ENCODE measurements around the gene CTTN.
"Not testable (repeated sequence)": the region's sequence is repeated elsewhere in the genome, so short reads cannot be mapped to it uniquely, and the experiment has no call there.

Gene CTTN

GRCh38 chr11:70445091-70445490 lies 46.8 kb downstream of the CTTN start:
- DNase-seq (ENCODE audit: low read depth, low spot score), result no peak
- Histone ChIP-seq H3K9ac (ENCODE audit: insufficient read length, low read depth) (no peak overlapping the region), H3K4me1 (ENCODE audit: insufficient read depth, insufficient read length) (peaks cover 2% of the 10 kb centered on the region), H3K9me3 (ENCODE audit: insufficient read depth, low read length) (peaks cover 14% of the 10 kb centered on the region; the same call in 1 of the 2 replicates), H3K36me3 (ENCODE audit: insufficient read depth, insufficient read length, low read length) (peaks cover 3% of the 10 kb centered on the region), H3K27me3 (ENCODE audit: insufficient read depth, insufficient read length) (no peaks in the 10 kb centered on the region), H3K4me3 (ENCODE audit: insufficient read length, low read depth) (no peak overlapping the region)
- TF ChIP-seq ZNF274 (IDR thresholded peaks at IDR 0.05; ENCODE audit: low read depth, low read length), result no peak
- no peak for TF ChIP-seq YY1 (IDR thresholded peaks at IDR 0.05; ENCODE audit: insufficient read depth, insufficient read length)
- no peak for TF ChIP-seq SUZ12 (IDR thresholded peaks at IDR 0.05; ENCODE audit: extremely low read depth, insufficient read depth, insufficient read length)

DNA sequence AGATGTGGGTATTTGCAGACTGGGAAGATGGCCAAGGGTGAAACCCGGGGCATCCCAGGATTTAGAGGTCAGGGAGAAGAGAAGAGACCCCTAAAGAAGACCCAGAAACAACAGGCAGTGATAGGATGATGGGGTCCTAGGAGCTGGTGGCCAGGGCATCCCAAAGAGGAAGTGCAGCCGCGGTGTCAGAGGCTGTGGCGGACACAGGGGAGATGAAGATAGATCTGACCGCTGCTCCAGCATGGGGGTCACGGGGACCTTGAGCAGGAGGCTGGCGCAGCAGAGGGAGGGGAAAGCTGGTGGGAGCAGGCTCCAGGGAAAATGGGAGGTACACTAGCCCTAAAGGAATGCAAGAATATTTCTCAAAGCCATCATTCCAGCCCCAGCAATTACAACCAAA lies 47.3 kb downstream of the CTTN start:
- H3K9ac ChIP-seq (ENCODE audit: insufficient read length, low read depth), result no peak overlapping the region
- peaks cover 19% of the 10 kb centered on the region; the same call in 1 of the 2 replicates for H3K9me3 ChIP-seq (ENCODE audit: insufficient read depth, low read length)
- peaks cover 2% of the 10 kb centered on the region for H3K4me1 ChIP-seq (ENCODE audit: insufficient read depth, insufficient read length)
- TF ChIP-seq YY1 (IDR thresholded peaks at IDR 0.05; ENCODE audit: insufficient read depth, insufficient read length) (no peak), SUZ12 (IDR thresholded peaks at IDR 0.05; ENCODE audit: extremely low read depth, insufficient read depth, insufficient read length) (no peak), ZNF274 (IDR thresholded peaks at IDR 0.05; ENCODE audit: low read depth, low read length) (no peak)
- no peaks in the 10 kb centered on the region for H3K27me3 ChIP-seq (ENCODE audit: insufficient read depth, insufficient read length)
- no peaks in the 10 kb centered on the region for H3K36me3 ChIP-seq (ENCODE audit: insufficient read depth, insufficient read length, low read length)
- DNase-seq (ENCODE audit: low read depth, low spot score), result no peak
- H3K4me3 ChIP-seq (ENCODE audit: insufficient read length, low read depth), result no peak overlapping the region

DNA sequence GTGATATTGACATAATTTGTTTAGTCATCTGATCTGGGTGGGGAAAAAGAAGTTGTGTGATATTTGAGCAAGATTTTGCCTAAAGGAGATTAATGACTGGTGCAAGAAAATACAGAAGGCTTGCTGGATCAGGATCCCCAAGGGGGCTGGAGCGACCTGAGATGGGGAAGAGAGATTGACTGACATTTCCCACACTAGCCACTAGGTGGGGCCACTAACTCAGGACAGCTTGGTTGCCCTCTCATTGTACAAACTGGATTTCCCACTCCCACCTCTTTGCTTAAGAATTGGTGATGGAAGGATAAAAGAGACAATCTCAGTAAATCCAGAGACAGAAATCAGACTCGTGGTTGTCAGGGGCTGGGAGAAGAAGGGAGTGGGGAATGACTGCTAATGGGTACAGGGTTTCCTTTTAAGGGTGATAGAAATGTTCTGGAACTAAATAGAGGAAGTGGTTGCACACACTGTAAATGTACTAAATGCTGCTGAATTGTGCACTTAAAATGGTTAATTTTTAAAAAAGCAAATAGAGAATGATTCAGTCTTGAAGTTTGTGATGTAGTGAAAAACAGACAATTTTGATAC lies 50.7 kb downstream of the CTTN start:
- no peak for TF ChIP-seq ZNF274 (IDR thresholded peaks at IDR 0.05; ENCODE audit: low read depth, low read length)
- no peak overlapping the region for H3K4me3 ChIP-seq (ENCODE audit: insufficient read length, low read depth)
- peaks cover 23% of the 10 kb centered on the region; the same call in 1 of the 2 replicates for H3K9me3 ChIP-seq (ENCODE audit: insufficient read depth, low read length)
- no peak for DNase-seq (ENCODE audit: low read depth, low spot score)
- H3K27me3 ChIP-seq (ENCODE audit: insufficient read depth, insufficient read length), result no peaks in the 10 kb centered on the region
- H3K4me1 ChIP-seq (ENCODE audit: insufficient read depth, insufficient read length), result no peaks in the 10 kb centered on the region
- H3K36me3 ChIP-seq (ENCODE audit: insufficient read depth, insufficient read length, low read length), result no peaks in the 10 kb centered on the region
- no peak overlapping the region for H3K9ac ChIP-seq (ENCODE audit: insufficient read length, low read depth)

DNA sequence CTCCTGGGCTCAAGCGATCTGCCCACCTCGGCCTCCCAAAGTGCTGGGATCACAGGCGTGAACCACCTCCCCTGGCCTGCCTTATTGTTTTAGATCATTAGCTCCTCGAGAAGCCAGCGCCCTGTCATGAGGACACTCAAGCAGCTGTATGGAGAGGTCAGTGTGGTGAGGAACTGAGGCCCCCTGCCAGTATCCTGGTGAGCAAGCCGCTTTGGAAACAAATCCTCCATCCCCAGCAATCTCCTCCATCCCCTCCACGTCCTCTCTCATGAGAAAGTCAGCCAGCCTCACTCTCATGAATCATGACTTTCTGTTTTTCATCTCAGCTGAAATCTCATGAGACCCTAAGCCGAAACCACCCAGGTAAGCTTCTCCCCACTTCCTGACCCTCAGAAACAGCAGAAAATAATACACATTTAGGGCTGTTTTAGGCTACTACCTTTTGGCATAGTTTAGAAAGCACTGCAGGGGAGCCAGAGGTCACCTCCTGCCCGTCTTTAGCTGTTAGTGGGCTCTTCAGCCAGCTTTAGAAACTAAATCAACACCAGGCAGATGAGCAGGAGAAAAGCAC lies 56.0 kb downstream of the CTTN start:
- no peak for TF ChIP-seq SUZ12 (IDR thresholded peaks at IDR 0.05; ENCODE audit: extremely low read depth, insufficient read depth, insufficient read length)
- no peak for TF ChIP-seq YY1 (IDR thresholded peaks at IDR 0.05; ENCODE audit: insufficient read depth, insufficient read length)
- no peak for TF ChIP-seq ZNF274 (IDR thresholded peaks at IDR 0.05; ENCODE audit: low read depth, low read length)
- H3K27me3 ChIP-seq (ENCODE audit: insufficient read depth, insufficient read length), result no peaks in the 10 kb centered on the region
- H3K4me3 ChIP-seq (ENCODE audit: insufficient read length, low read depth), result no peak overlapping the region
- no peaks in the 10 kb centered on the region for H3K36me3 ChIP-seq (ENCODE audit: insufficient read depth, insufficient read length, low read length)
- H3K9me3 ChIP-seq (ENCODE audit: insufficient read depth, low read length), result peaks cover 17% of the 10 kb centered on the region; the same call in 1 of the 2 replicates
- H3K4me1 ChIP-seq (ENCODE audit: insufficient read depth, insufficient read length), result no peaks in the 10 kb centered on the region
- no peak overlapping the region for H3K9ac ChIP-seq (ENCODE audit: insufficient read length, low read depth)
- no peak for DNase-seq (ENCODE audit: low read depth, low spot score)

DNA sequence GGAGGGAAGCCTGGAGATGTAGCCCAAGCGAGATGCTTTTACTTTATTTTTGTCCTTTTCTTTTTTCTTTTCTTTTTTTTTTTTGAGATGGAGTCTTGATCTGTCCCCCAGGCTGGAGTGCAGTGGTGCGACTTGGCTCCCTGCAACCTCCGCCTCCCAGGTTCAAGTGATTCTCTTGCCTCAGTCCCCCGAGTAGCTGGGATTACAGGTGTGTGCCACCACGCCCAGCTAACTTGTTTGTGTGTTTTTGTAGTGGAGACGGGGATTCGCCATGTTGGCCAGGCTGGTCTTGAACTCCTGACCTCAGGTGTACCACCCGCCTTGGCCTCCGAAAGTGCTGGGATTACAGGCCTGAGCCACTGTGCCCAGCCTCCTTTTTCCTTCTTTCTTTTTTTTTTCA lies 56.5 kb downstream of the CTTN start:
- DNase-seq (ENCODE audit: low read depth, low spot score); H3K4me1 ChIP-seq (ENCODE audit: insufficient read depth, insufficient read length); H3K27me3 ChIP-seq (ENCODE audit: insufficient read depth, insufficient read length); H3K36me3 ChIP-seq (ENCODE audit: insufficient read depth, insufficient read length, low read length); H3K4me3 ChIP-seq (ENCODE audit: insufficient read length, low read depth); H3K9ac ChIP-seq (ENCODE audit: insufficient read length, low read depth): not testable (repeated sequence)
- H3K9me3 ChIP-seq (ENCODE audit: insufficient read depth, low read length), result peaks cover 11% of the 10 kb centered on the region; the same call in 1 of the 2 replicates

DNA sequence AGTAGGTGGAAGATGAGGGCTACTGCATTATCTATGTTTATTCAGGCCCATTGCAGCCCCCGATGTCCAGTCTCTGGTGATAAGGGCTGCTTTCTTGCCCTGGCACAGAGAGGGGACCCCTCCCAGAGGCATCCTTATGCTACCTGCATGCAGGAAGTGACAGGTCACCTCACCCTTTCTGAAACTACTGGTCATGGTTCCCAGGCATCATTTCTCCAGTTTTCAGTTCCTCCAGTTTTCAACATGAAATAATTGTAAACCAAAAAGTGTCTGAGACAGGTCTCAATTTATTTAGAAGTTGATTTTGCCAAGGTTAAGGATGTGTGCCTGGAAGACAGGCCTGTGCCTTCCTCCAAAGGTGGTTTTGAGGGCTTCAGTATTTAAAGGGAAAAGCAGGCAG lies 57.0 kb downstream of the CTTN start:
- Histone ChIP-seq H3K27me3 (ENCODE audit: insufficient read depth, insufficient read length) (no peaks in the 10 kb centered on the region), H3K9ac (ENCODE audit: insufficient read length, low read depth) (no peak overlapping the region), H3K36me3 (ENCODE audit: insufficient read depth, insufficient read length, low read length) (no peaks in the 10 kb centered on the region), H3K9me3 (ENCODE audit: insufficient read depth, low read length) (peaks cover 6% of the 10 kb centered on the region; the same call in 1 of the 2 replicates), H3K4me3 (ENCODE audit: insufficient read length, low read depth) (no peak overlapping the region), H3K4me1 (ENCODE audit: insufficient read depth, insufficient read length) (peaks cover 3% of the 10 kb centered on the region)
- TF ChIP-seq SUZ12 (IDR thresholded peaks at IDR 0.05; ENCODE audit: extremely low read depth, insufficient read depth, insufficient read length), result no peak
- no peak for TF ChIP-seq YY1 (IDR thresholded peaks at IDR 0.05; ENCODE audit: insufficient read depth, insufficient read length)
- TF ChIP-seq ZNF274 (IDR thresholded peaks at IDR 0.05; ENCODE audit: low read depth, low read length), result no peak
- DNase-seq (ENCODE audit: low read depth, low spot score), result no peak

DNA sequence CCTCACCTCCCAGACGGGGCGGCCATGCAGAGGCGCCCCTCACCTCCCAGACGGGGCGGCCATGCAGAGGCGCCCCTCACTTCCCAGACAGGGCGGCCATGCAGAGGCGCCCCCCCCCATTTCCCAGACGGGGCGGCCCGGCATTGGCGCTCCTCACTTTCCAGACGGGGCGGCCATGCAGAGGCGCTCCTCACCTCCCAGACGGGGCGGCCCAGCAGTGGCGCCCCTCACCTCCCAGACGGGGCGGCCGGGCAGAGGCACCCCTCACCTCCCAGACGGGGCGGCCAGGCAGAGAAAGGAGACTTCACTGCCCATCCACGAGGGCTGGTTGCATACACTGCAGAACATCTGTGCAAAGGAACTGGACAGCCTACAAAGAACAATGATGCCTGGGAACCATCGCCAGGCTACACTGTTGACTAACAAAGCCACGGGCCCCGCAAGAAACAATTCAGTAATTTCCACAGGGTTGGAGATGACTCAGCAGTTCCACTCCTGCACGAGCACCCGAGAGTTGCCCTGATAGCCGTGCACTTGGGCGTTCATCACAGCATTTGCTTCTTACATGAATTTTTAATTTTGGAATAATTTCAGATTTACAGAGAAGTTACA lies 58.7 kb downstream of the CTTN start:
- no peaks in the 10 kb centered on the region for H3K36me3 ChIP-seq (ENCODE audit: insufficient read depth, insufficient read length, low read length)
- no peaks in the 10 kb centered on the region for H3K9me3 ChIP-seq (ENCODE audit: insufficient read depth, low read length)
- H3K9ac ChIP-seq (ENCODE audit: insufficient read length, low read depth), result no peak overlapping the region
- no peaks in the 10 kb centered on the region for H3K27me3 ChIP-seq (ENCODE audit: insufficient read depth, insufficient read length)
- no peak for DNase-seq (ENCODE audit: low read depth, low spot score)
- TF ChIP-seq ZNF274 (IDR thresholded peaks at IDR 0.05; ENCODE audit: low read depth, low read length) (no peak), SUZ12 (IDR thresholded peaks at IDR 0.05; ENCODE audit: extremely low read depth, insufficient read depth, insufficient read length) (no peak), YY1 (IDR thresholded peaks at IDR 0.05; ENCODE audit: insufficient read depth, insufficient read length) (no peak)
- H3K4me3 ChIP-seq (ENCODE audit: insufficient read length, low read depth), result no peak overlapping the region
- peaks cover 3% of the 10 kb centered on the region for H3K4me1 ChIP-seq (ENCODE audit: insufficient read depth, insufficient read length)

All from NT2/D1 (cell line).